ENCODE measurements around the gene KRT1. TPM values are rescaled to one million over a fixed set of nuclear protein-coding genes. Genes with fewer than 3 reads are reported as not detected.

The KRT1 gene
- total and polyA plus RNA-seq, 2 donors (not counting 1 experiment from before 2014, with no cell fraction given) = not detected

GRCh38 chr12:52634266-52635056, 45.7 kb downstream of the KRT1 start:
- Histone ChIP-seq H3K4me1 (ENCODE audit: control insufficient read depth, extremely low read depth, insufficient read depth, low read length) (no peaks in the 10 kb centered on the region), H4K20me1 (ENCODE audit: control insufficient read depth, extremely low read depth, insufficient read depth, low read length) (no peaks in the 10 kb centered on the region), H2AFZ (ENCODE audit: low read length) (no peak overlapping the region), H3K79me2 (ENCODE audit: control insufficient read depth, insufficient read depth, low read length) (no peaks in the 10 kb centered on the region), H3K27ac (ENCODE audit: insufficient read depth, low read length) (no peak overlapping the region), H3K4me2 (ENCODE audit: extremely low read depth, insufficient read depth, low read length) (no peak overlapping the region), H3K4me3 (replicated peaks in 1 of 4; ENCODE audit: control extremely low read depth in 1 of 4, insufficient read depth in 1 of 4, low read depth in 3 of 4, low read length in 4 of 4) (no peak overlapping the region), H3K36me3 (ENCODE audit: control insufficient read depth, insufficient read depth, low read length) (no peaks in the 10 kb centered on the region), H3K9me3 (ENCODE audit: control insufficient read depth, insufficient read depth, low read depth, low read length) (no peaks in the 10 kb centered on the region), H3K9ac (ENCODE audit: insufficient read depth, low read length) (no peak overlapping the region), H3K27me3 (ENCODE audit: control insufficient read depth, insufficient read depth, low read length) (no peaks in the 10 kb centered on the region)
- DNase-seq (ENCODE audit: low read depth in 2 of 2) = no peak
- TF ChIP-seq CTCF (conservative IDR thresholded peaks at IDR 0.05 in 1 of 2, IDR thresholded peaks at IDR 0.05 in 1 of 2; ENCODE audit: low read depth in 1 of 2, low read length in 2 of 2) = no peak

DNA sequence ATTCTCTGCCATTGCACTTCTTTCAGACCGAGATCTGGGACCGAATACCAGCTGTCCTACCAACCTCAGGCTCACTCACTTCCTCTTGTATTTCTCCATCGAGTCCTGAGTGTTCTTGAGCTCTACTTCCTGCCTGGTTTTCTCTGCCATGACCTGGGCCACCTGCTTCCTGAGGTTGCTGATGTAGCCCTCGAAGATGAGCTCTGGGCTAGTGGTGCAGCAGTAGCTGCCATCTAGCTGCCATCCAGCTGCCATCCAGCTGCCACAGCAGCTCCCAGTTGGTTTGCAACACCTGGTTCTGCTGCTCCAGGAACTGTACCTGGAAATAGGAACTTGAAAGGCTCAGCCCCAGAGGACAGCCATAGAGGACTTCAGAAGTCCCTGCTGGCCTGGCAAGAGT, 46.8 kb downstream of the KRT1 start:
- Histone ChIP-seq H3K36me3 (ENCODE audit: control insufficient read depth, insufficient read depth, low read length) (no peaks in the 10 kb centered on the region), H3K4me2 (ENCODE audit: extremely low read depth, insufficient read depth, low read length) (no peak overlapping the region), H2AFZ (ENCODE audit: low read length) (no peak overlapping the region), H3K9ac (ENCODE audit: insufficient read depth, low read length) (no peak overlapping the region), H3K27me3 (ENCODE audit: control insufficient read depth, insufficient read depth, low read length) (no peaks in the 10 kb centered on the region), H3K9me3 (ENCODE audit: control insufficient read depth, insufficient read depth, low read depth, low read length) (no peaks in the 10 kb centered on the region), H3K27ac (ENCODE audit: insufficient read depth, low read length) (no peak overlapping the region), H3K79me2 (ENCODE audit: control insufficient read depth, insufficient read depth, low read length) (no peaks in the 10 kb centered on the region), H3K4me3 (replicated peaks in 1 of 4; ENCODE audit: control extremely low read depth in 1 of 4, insufficient read depth in 1 of 4, low read depth in 3 of 4, low read length in 4 of 4) (no peak overlapping the region), H3K4me1 (ENCODE audit: control insufficient read depth, extremely low read depth, insufficient read depth, low read length) (no peaks in the 10 kb centered on the region), H4K20me1 (ENCODE audit: control insufficient read depth, extremely low read depth, insufficient read depth, low read length) (no peaks in the 10 kb centered on the region)
- no peak for DNase-seq (ENCODE audit: low read depth in 2 of 2)
- TF ChIP-seq CTCF (conservative IDR thresholded peaks at IDR 0.05 in 1 of 2, IDR thresholded peaks at IDR 0.05 in 1 of 2; ENCODE audit: low read depth in 1 of 2, low read length in 2 of 2) = no peak
- no peak for TF ChIP-seq EZH2 (IDR thresholded peaks at IDR 0.05; ENCODE audit: low read length, missing control alignments)

- Histone ChIP-seq H4K20me1 (ENCODE audit: control insufficient read depth, extremely low read depth, insufficient read depth, low read length) (no peaks in the 10 kb centered on the region), H3K79me2 (ENCODE audit: control insufficient read depth, insufficient read depth, low read length) (no peaks in the 10 kb centered on the region), H3K4me1 (ENCODE audit: control insufficient read depth, extremely low read depth, insufficient read depth, low read length) (no peaks in the 10 kb centered on the region), H3K27ac (ENCODE audit: insufficient read depth, low read length) (no peak overlapping the region), H3K9me3 (ENCODE audit: control insufficient read depth, insufficient read depth, low read depth, low read length) (no peaks in the 10 kb centered on the region), H2AFZ (ENCODE audit: low read length) (no peak overlapping the region), H3K9ac (ENCODE audit: insufficient read depth, low read length) (no peak overlapping the region), H3K36me3 (ENCODE audit: control insufficient read depth, insufficient read depth, low read length) (no peaks in the 10 kb centered on the region), H3K4me3 (replicated peaks in 1 of 4; ENCODE audit: control extremely low read depth in 1 of 4, insufficient read depth in 1 of 4, low read depth in 3 of 4, low read length in 4 of 4) (no peak overlapping the region), H3K4me2 (ENCODE audit: extremely low read depth, insufficient read depth, low read length) (no peak overlapping the region), H3K27me3 (ENCODE audit: control insufficient read depth, insufficient read depth, low read length) (no peaks in the 10 kb centered on the region)
- TF ChIP-seq CTCF (conservative IDR thresholded peaks at IDR 0.05 in 1 of 2, IDR thresholded peaks at IDR 0.05 in 1 of 2; ENCODE audit: low read depth in 1 of 2, low read length in 2 of 2) (no peak), EZH2 (IDR thresholded peaks at IDR 0.05; ENCODE audit: low read length, missing control alignments) (no peak)
- DNase-seq (ENCODE audit: low read depth in 2 of 2) = no peak
These were observed 47.6 kb downstream of the KRT1 start for GRCh38 chr12:52632656-52633055.

All from fibroblast of lung (primary cell).